Measurements from ENCODE around the gene KPNA1. TPM values are rescaled to one million over a fixed set of nuclear protein-coding genes. Genes with fewer than 3 reads are reported as not detected.

KPNA1 gene
- total RNA-seq, 1 experiment from 2014 or later: 64.3 TPM

- DNase-seq (no peak), ATAC-seq (no peak)
- Histone ChIP-seq H3K27me3 (ENCODE audit: low read length) (no peaks in the 10 kb centered on the region), H3K79me2 (ENCODE audit: low read length) (peaks cover 100% of the 10 kb centered on the region), H2AFZ (ENCODE audit: low read length) (no peak overlapping the region), H3K4me3 (ENCODE audit: low read length) (no peak overlapping the region), H3K36me3 (ENCODE audit: low read depth, low read length) (peaks cover 9% of the 10 kb centered on the region; the same call in 1 of the 2 replicates), H3K9me2 (replicated peaks; ENCODE audit: low read length) (no peaks in the 10 kb centered on the region), H3K9ac (ENCODE audit: low read length) (no peak overlapping the region), H3K4me1 (ENCODE audit: insufficient read depth, low read length) (peaks cover under 1% of the 10 kb centered on the region), H3F3A (ENCODE audit: low read length, unreplicated experiment) (no peaks in the 10 kb centered on the region), H3K27ac (ENCODE audit: low read length) (no peak overlapping the region), H3K4me2 (ENCODE audit: low read length) (no peak overlapping the region), H3K9me3 (ENCODE audit: low read length) (no peaks in the 10 kb centered on the region), H4K20me1 (ENCODE audit: low read length) (peaks cover 82% of the 10 kb centered on the region)
- ChIA-PET CTCF (no interaction called here), POLR2A (ENCODE audit: unreplicated experiment) (no interaction called here)
- TF ChIP-seq, protein P1, sequence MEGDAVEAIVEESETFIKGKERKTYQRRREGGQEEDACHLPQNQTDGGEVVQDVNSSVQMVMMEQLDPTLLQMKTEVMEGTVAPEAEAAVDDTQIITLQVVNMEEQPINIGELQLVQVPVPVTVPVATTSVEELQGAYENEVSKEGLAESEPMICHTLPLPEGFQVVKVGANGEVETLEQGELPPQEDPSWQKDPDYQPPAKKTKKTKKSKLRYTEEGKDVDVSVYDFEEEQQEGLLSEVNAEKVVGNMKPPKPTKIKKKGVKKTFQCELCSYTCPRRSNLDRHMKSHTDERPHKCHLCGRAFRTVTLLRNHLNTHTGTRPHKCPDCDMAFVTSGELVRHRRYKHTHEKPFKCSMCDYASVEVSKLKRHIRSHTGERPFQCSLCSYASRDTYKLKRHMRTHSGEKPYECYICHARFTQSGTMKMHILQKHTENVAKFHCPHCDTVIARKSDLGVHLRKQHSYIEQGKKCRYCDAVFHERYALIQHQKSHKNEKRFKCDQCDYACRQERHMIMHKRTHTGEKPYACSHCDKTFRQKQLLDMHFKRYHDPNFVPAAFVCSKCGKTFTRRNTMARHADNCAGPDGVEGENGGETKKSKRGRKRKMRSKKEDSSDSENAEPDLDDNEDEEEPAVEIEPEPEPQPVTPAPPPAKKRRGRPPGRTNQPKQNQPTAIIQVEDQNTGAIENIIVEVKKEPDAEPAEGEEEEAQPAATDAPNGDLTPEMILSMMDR (conservative IDR thresholded peaks at IDR 0.05; ENCODE audit: low read depth, low read length): no peak
- TF ChIP-seq EZH2 (IDR thresholded peaks at IDR 0.05; ENCODE audit: low read length, unreplicated experiment) (no peak), EZH2phosphoT487 (IDR thresholded peaks at IDR 0.05; ENCODE audit: borderline replicate concordance, low read length) (no peak)
- intact Hi-C loops (cut with micrococcal nuclease): no loop called here
- no TSS peak for BruUV-seq (replicated peaks)
Measured at GRCh38 chr3:122506450-122506849, 8.3 kb downstream of the KPNA1 start.

GRCh38 chr3:122505676-122506075 lies 9.1 kb downstream of the KPNA1 start:
- ChIA-PET POLR2A (ENCODE audit: unreplicated experiment) (no interaction called here), CTCF (no interaction called here)
- no peak overlapping the region for H3K4me3 ChIP-seq (ENCODE audit: low read length)
- H3K27ac ChIP-seq (ENCODE audit: low read length): no peak overlapping the region
- H3K4me1 ChIP-seq (ENCODE audit: insufficient read depth, low read length): no peaks in the 10 kb centered on the region
- TF ChIP-seq, protein P1 (conservative IDR thresholded peaks at IDR 0.05; ENCODE audit: low read depth, low read length): no peak
- TF ChIP-seq EZH2 (IDR thresholded peaks at IDR 0.05; ENCODE audit: low read length, unreplicated experiment): no peak
- no peak for TF ChIP-seq EZH2phosphoT487 (IDR thresholded peaks at IDR 0.05; ENCODE audit: borderline replicate concordance, low read length)
- no peak overlapping the region for H2AFZ ChIP-seq (ENCODE audit: low read length)
- no peak for DNase-seq
- no peak for ATAC-seq
- H3K36me3 ChIP-seq (ENCODE audit: low read depth, low read length): peaks cover 9% of the 10 kb centered on the region; the same call in 1 of the 2 replicates
- BruUV-seq (replicated peaks): no TSS peak
- no peaks in the 10 kb centered on the region for H3F3A ChIP-seq (ENCODE audit: low read length, unreplicated experiment)
- no peaks in the 10 kb centered on the region for H3K9me3 ChIP-seq (ENCODE audit: low read length)
- no peaks in the 10 kb centered on the region for H3K27me3 ChIP-seq (ENCODE audit: low read length)
- H3K9ac ChIP-seq (ENCODE audit: low read length): no peak overlapping the region
- H3K9me2 ChIP-seq (replicated peaks; ENCODE audit: low read length): no peaks in the 10 kb centered on the region
- H3K4me2 ChIP-seq (ENCODE audit: low read length): no peak overlapping the region
- intact Hi-C loops (cut with micrococcal nuclease): no loop called here
- peaks cover 100% of the 10 kb centered on the region for H3K79me2 ChIP-seq (ENCODE audit: low read length)
- peaks cover 79% of the 10 kb centered on the region for H4K20me1 ChIP-seq (ENCODE audit: low read length)

- CTCF ChIA-PET: no interaction called here
Measured at GRCh38 chr3:122502941-122503340, 11.8 kb downstream of the KPNA1 start.

More at GRCh38 chr3:122502941-122503340, 11.8 kb downstream of the KPNA1 start:
- peaks cover 9% of the 10 kb centered on the region; the same call in 1 of the 2 replicates for H3K36me3 ChIP-seq (ENCODE audit: low read depth, low read length)
- DNase-seq (no peak), ATAC-seq (no peak)
- no peak overlapping the region for H3K4me2 ChIP-seq (ENCODE audit: low read length)
- no TSS peak for BruUV-seq (replicated peaks)
- H3K27ac ChIP-seq (ENCODE audit: low read length): no peak overlapping the region
- H3K9ac ChIP-seq (ENCODE audit: low read length): no peak overlapping the region
- H2AFZ ChIP-seq (ENCODE audit: low read length): no peak overlapping the region
- H3K9me3 ChIP-seq (ENCODE audit: low read length): no peaks in the 10 kb centered on the region
- H3K27me3 ChIP-seq (ENCODE audit: low read length): no peaks in the 10 kb centered on the region
- peaks cover 11% of the 10 kb centered on the region for H3K4me1 ChIP-seq (ENCODE audit: insufficient read depth, low read length)
- peaks cover 100% of the 10 kb centered on the region for H3K79me2 ChIP-seq (ENCODE audit: low read length)
- no peak for TF ChIP-seq EZH2phosphoT487 (IDR thresholded peaks at IDR 0.05; ENCODE audit: borderline replicate concordance, low read length)
- no peak overlapping the region for H3K4me3 ChIP-seq (ENCODE audit: low read length)
- H3F3A ChIP-seq (ENCODE audit: low read length, unreplicated experiment): peaks cover 8% of the 10 kb centered on the region
- H4K20me1 ChIP-seq (ENCODE audit: low read length): peaks cover 60% of the 10 kb centered on the region
- H3K9me2 ChIP-seq (replicated peaks; ENCODE audit: low read length): no peaks in the 10 kb centered on the region
- intact Hi-C loops (cut with micrococcal nuclease): no loop called here
- POLR2A ChIA-PET (ENCODE audit: unreplicated experiment): no interaction called here

Data from PC-3 (cell line).